HEK293T (cell line): Measurements from ENCODE around the gene UIMC1.

ENCODE experiments used
- BHLHE40 ChIP-seq: fragments of 450-650 bp; IDR thresholded peaks from 2 replicates; pipeline ENCODE4 v1.6.1; 2016; ENCODE audit warnings: mild to moderate bottlenecking, moderate library complexity, borderline replicate concordance
- CTBP1 ChIP-seq: fragments of 450-650 bp; IDR thresholded peaks from 2 replicates; pipeline ENCODE4 v1.6.1; 2016; ENCODE audit warnings: borderline replicate concordance
- FOXK2 ChIP-seq: fragments of 450-650 bp; IDR thresholded peaks from 2 replicates; pipeline ENCODE4 v1.6.1; 2016; ENCODE audit warnings: mild to moderate bottlenecking
- HDGF ChIP-seq: fragments of 450-650 bp; IDR thresholded peaks from 2 replicates; pipeline ENCODE4 v1.6.1; 2017; ENCODE audit warnings: antibody characterized with exemption, borderline replicate concordance
- SUZ12 ChIP-seq: fragments of 450-650 bp; IDR thresholded peaks from 2 replicates; pipeline ENCODE4 v1.6.1; 2016; ENCODE audit warnings: mild to moderate bottlenecking

GRCh38 chr5:176899296-176899891, 107.2 kb downstream of the UIMC1 start, which contains the start of gene HK3:
- TF ChIP-seq FOXK2 (no peak), BHLHE40 (no peak), HDGF (no peak), CTBP1 (no peak), SUZ12 (no peak)
